DMS79 treated with DMSO at 0.1 percent for 48 hours (cell line): ENCODE measurements around the gene MRPS12.
A peak's percentile ranks its signal among the peaks of the same experiment; 100 is the strongest.

Experiments used
- DNase-seq: peaks from one replicate; lab custom pipeline; 2025; lab: John Stamatoyannopoulos, UW

The MRPS12 gene

GRCh38 chr19:38911388-38912001 is 19.2 kb upstream of the MRPS12 start:
- DNase-seq = no peak

- no peak for DNase-seq
These were observed 17.9 kb upstream of the MRPS12 start for GRCh38 chr19:38912600-38913514.

GRCh38 chr19:38913958-38914357 is 16.8 kb upstream of the MRPS12 start:
- no peak for DNase-seq

- DNase-seq = no peak
These were observed 15.1 kb upstream of the MRPS12 start for GRCh38 chr19:38915329-38916321.

- DNase-seq = no peak
These were observed 13.2 kb upstream of the MRPS12 start for GRCh38 chr19:38917516-38917915.

GRCh38 chr19:38917921-38918491 is 12.7 kb upstream of the MRPS12 start:
- no peak for DNase-seq

GRCh38 chr19:38918526-38918925 is 12.2 kb upstream of the MRPS12 start:
- DNase-seq = no peak

- no peak for DNase-seq
These were observed 10.7 kb upstream of the MRPS12 start for GRCh38 chr19:38919837-38920601.

- DNase-seq = no peak
These were observed 9.9 kb upstream of the MRPS12 start for GRCh38 chr19:38920602-38921419.

GRCh38 chr19:38921420-38922274 is 9.1 kb upstream of the MRPS12 start:
- no peak for DNase-seq

- no peak for DNase-seq
These were observed 8.3 kb upstream of the MRPS12 start for GRCh38 chr19:38922482-38922881.

GRCh38 chr19:38924388-38924787 is 6.4 kb upstream of the MRPS12 start:
- no peak for DNase-seq

- DNase-seq = no peak
These were observed 2.2 kb upstream of the MRPS12 start for GRCh38 chr19:38928391-38929001.

- DNase-seq = peak; percentile 93
These were observed 592 bp upstream of the MRPS12 start, which contains the start of gene SARS2 for GRCh38 chr19:38929929-38930775. Gene SARS2 (minus strand): TSS chr19:38930763. CDS start chr19:38930736, 27 bp downstream.

- DNase-seq = no peak
These were observed 713 bp downstream of the MRPS12 start for GRCh38 chr19:38931521-38931793.

- DNase-seq = no peak
These were observed 1.9 kb downstream of the MRPS12 start for GRCh38 chr19:38932425-38933179.

GRCh38 chr19:38933544-38933943 is 2.8 kb downstream of the MRPS12 start:
- no peak for DNase-seq
